Tibial artery (tissue), 4 donors: Measurements from ENCODE around the gene SCN2B.

Source experiments
- DNase-seq, 2 donors: peaks; one replicate each; pipeline ENCODE4 v3.0.0-alpha.2; 2019
- H3K27ac ChIP-seq, 2 donors: fragments of 200-600 bp; sonication (generic) in 1 of 2; 1 replicate in 1 of 2; 2 replicates in 1 of 2; pipeline ENCODE4 v1.5.1; 2018 to 2019; ENCODE audit warnings: mild to moderate bottlenecking in 1 of 2
- H3K27me3 ChIP-seq, 2 donors: fragments of 200-600 bp; sonication (generic) in 1 of 2; one replicate each; pipeline versions ENCODE4 v1.5.1 to v1.6.0; 2016 to 2019
- H3K36me3 ChIP-seq, 3 donors: fragments of 200-600 bp; sonication (generic) in 2 of 3; one replicate each; pipeline ENCODE4 v1.5.1; 2016 to 2019; ENCODE audit warnings: mild to moderate bottlenecking in 2 of 3
- H3K4me1 ChIP-seq, 4 donors: fragments of 200-600 bp; sonication (generic) in 2 of 4; 1 replicate in 3 of 4; 2 replicates in 1 of 4; pipeline ENCODE4 v1.5.1; 2016 to 2019
- H3K4me3 ChIP-seq, 2 donors: fragments of 200-600 bp; sonication (generic) in 1 of 2; 1 replicate in 1 of 2; 2 replicates in 1 of 2; pipeline ENCODE4 v1.5.1; 2018 to 2019; ENCODE audit warnings: mild to moderate bottlenecking in 2 of 2
- H3K9me3 ChIP-seq, 3 donors: fragments of 200-600 bp; sonication (generic) in 1 of 3; one replicate each; pipeline ENCODE4 v1.5.1; 2016 to 2019
- CTCF ChIP-seq, 2 experiments: fragments of 200-600 bp in 1 of 2; fragments of 450-650 bp in 1 of 2; IDR thresholded peaks; one replicate each; pipeline ENCODE4 v1.5.1; 2017 to 2019; ENCODE audit warnings: antibody characterized with exemption in 2 of 2, mild to moderate bottlenecking in 1 of 2, moderate library complexity in 1 of 2
- intact Hi-C: fragments of 100-400 bp; cut with DNase I; formaldehyde crosslinking; loops from one replicate; pipeline ENCODE4 v1.15.0; 2023; ENCODE audit warnings: low total_unique reads

Gene SCN2B

GRCh38 chr11:118126082-118126838 is 50.2 kb downstream of the SCN2B start:
- TF ChIP-seq CTCF (IDR thresholded peaks at IDR 0.05), result no peak
- DNase-seq, result no peak
- intact Hi-C loops, result no loop called here

GRCh38 chr11:118124929-118125535 is 51.4 kb downstream of the SCN2B start:
- Histone ChIP-seq H3K27ac (no peak overlapping the region), H3K9me3 (no peaks in the 10 kb centered on the region), H3K36me3 (no peaks in the 10 kb centered on the region), H3K27me3 (peaks cover 0 to 8% of the 10 kb centered on the region in 2 donors), H3K4me1 (peaks cover 0 to 4% (median 2%) of the 10 kb centered on the region in 4 donors), H3K4me3 (no peak overlapping the region)
- no peak for TF ChIP-seq CTCF (IDR thresholded peaks at IDR 0.05)
- intact Hi-C loops, result no loop called here
- no peak for DNase-seq

More at GRCh38 chr11:118126082-118126838, 50.2 kb downstream of the SCN2B start:
- Histone ChIP-seq H3K4me1 (peaks cover 0 to 4% (median 2%) of the 10 kb centered on the region in 4 donors), H3K27me3 (peaks cover 0 to 8% of the 10 kb centered on the region in 2 donors), H3K36me3 (no peaks in the 10 kb centered on the region), H3K9me3 (no peaks in the 10 kb centered on the region), H3K4me3 (no peak overlapping the region), H3K27ac (no peak overlapping the region)

GRCh38 chr11:118120793-118121192 is 55.6 kb downstream of the SCN2B start:
- Histone ChIP-seq H3K27me3 (peaks cover 0 to 12% of the 10 kb centered on the region in 2 donors), H3K27ac (no peak overlapping the region), H3K36me3 (no peaks in the 10 kb centered on the region), H3K9me3 (no peaks in the 10 kb centered on the region), H3K4me1 (no peaks in the 10 kb centered on the region), H3K4me3 (no peak overlapping the region)
- no peak for DNase-seq
- TF ChIP-seq CTCF (IDR thresholded peaks at IDR 0.05), result no peak
- intact Hi-C loops, result no loop called here

- H3K4me1 ChIP-seq, result no peaks in the 10 kb centered on the region
- H3K27ac ChIP-seq, result no peak overlapping the region
- H3K4me3 ChIP-seq, result no peak overlapping the region
- TF ChIP-seq CTCF (IDR thresholded peaks at IDR 0.05), result no peak
- DNase-seq, result no peak
- H3K9me3 ChIP-seq, result no peaks in the 10 kb centered on the region
- H3K36me3 ChIP-seq, result no peaks in the 10 kb centered on the region
- intact Hi-C loops, result no loop called here
- peaks cover 0 to 21% of the 10 kb centered on the region in 2 donors for H3K27me3 ChIP-seq
Measured at GRCh38 chr11:118117790-118118601, 58.4 kb downstream of the SCN2B start.

- intact Hi-C loops, result no loop called here
- DNase-seq, result no peak
- no peak for TF ChIP-seq CTCF (IDR thresholded peaks at IDR 0.05)
Measured at GRCh38 chr11:118115048-118115447, 61.4 kb downstream of the SCN2B start.

More at GRCh38 chr11:118115048-118115447, 61.4 kb downstream of the SCN2B start:
- H3K27me3 ChIP-seq, result peaks cover 0 to 24% of the 10 kb centered on the region in 2 donors
- H3K4me3 ChIP-seq, result no peak overlapping the region
- no peaks in the 10 kb centered on the region for H3K36me3 ChIP-seq
- no peaks in the 10 kb centered on the region for H3K4me1 ChIP-seq
- no peak overlapping the region for H3K27ac ChIP-seq
- no peaks in the 10 kb centered on the region for H3K9me3 ChIP-seq
